Sigmoid colon (tissue), 7 donors: ENCODE data around the gene NDST1. TPM values are rescaled to one million over a fixed set of nuclear protein-coding genes. Genes with fewer than 3 reads are reported as not detected.

Experiments used
- DNase-seq: peaks from one replicate; pipeline ENCODE4 v3.0.0-alpha.2; 2019
- H3K27ac ChIP-seq, 4 donors: fragments of 200-600 bp; sonication (generic); one replicate each; pipeline ENCODE4 v1.5.1; 2016 to 2019; ENCODE audit warnings: mild to moderate bottlenecking in 1 of 4
- H3K27me3 ChIP-seq, 3 donors: fragments of 200-600 bp; sonication (generic); one replicate each; pipeline ENCODE4 v1.5.1; 2019; ENCODE audit warnings: mild to moderate bottlenecking in 1 of 3
- H3K36me3 ChIP-seq, 4 donors: fragments of 200-600 bp; sonication (generic); one replicate each; pipeline ENCODE4 v1.5.1; 2016 to 2019
- H3K4me1 ChIP-seq, 4 donors: fragments of 200-600 bp; sonication (generic); one replicate each; pipeline ENCODE4 v1.5.1; 2017 to 2019
- H3K4me3 ChIP-seq, 4 donors: fragments of 200-600 bp; sonication (generic); one replicate each; pipeline ENCODE4 v1.5.1; 2017 to 2019; ENCODE audit warnings: mild to moderate bottlenecking in 2 of 4, moderate library complexity in 1 of 4
- H3K9me3 ChIP-seq, 4 donors: fragments of 200-600 bp in 3 of 4; sonication (generic) in 3 of 4; one replicate each; pipeline versions ENCODE4 v1.5.1 to v1.6.1; 2013 to 2019
- CTCF ChIP-seq, 4 experiments: fragments of 450-650 bp in 3 of 4; fragments of 200-600 bp in 1 of 4; IDR thresholded peaks; one replicate each; pipeline ENCODE4 v1.5.1; 2016 to 2019; ENCODE audit warnings: antibody characterized with exemption in 4 of 4, mild to moderate bottlenecking in 3 of 4, moderate library complexity in 2 of 4
- EP300 ChIP-seq, 4 donors: sonication (generic); formaldehyde crosslinking; IDR thresholded peaks; one replicate each; pipeline ENCODE4 v1.6.1; 2017; ENCODE audit warnings: antibody characterized with exemption in 4 of 4
- POLR2A ChIP-seq, 2 donors: fragments of 450-650 bp; IDR thresholded peaks; one replicate each; pipeline ENCODE4 v1.6.1; 2016; ENCODE audit warnings: antibody characterized with exemption in 2 of 2, mild to moderate bottlenecking in 2 of 2, moderate library complexity in 2 of 2
- POLR2AphosphoS5 ChIP-seq, 4 donors: sonication (generic); formaldehyde crosslinking; IDR thresholded peaks; one replicate each; pipeline ENCODE4 v1.6.1; 2017; ENCODE audit warnings: antibody characterized with exemption in 4 of 4
- WGBS, 2 donors: extraction: QIAGEN DNeasy Blood & Tissue Kit; methylation state at CpG; one replicate each; pipeline ENCODE4 v1.1.7; 2013; 5-methylcytosine and 5-hydroxymethylcytosine counted together
- intact Hi-C: fragments of 100-400 bp; cut with DNase I; formaldehyde crosslinking; loops from one replicate; pipeline ENCODE4 v1.15.1; 2023
- polyA plus RNA-seq, 3 donors: library from polyadenylated mRNA; stranded (reverse); fragments of 200-250 nt; gene quantifications; one replicate each; pipeline ENCODE4 v1.2.3, GENCODE V29; 2013
- total RNA-seq, 4 donors: library from RNA; depleted of rRNA; stranded (reverse); fragments of >200 nt; gene quantifications; one replicate each; pipeline ENCODE4 v1.1.0, GENCODE V29; 2016
- donor health status: healthy with polysubstance abuse.
- donor health status: Bipolar disorder and iron deficiency.
- donor health status: healthy.

The NDST1 gene
- total and polyA plus RNA-seq, 7 donors = 5.4 to 74.8 (median 39.4) TPM

DNA sequence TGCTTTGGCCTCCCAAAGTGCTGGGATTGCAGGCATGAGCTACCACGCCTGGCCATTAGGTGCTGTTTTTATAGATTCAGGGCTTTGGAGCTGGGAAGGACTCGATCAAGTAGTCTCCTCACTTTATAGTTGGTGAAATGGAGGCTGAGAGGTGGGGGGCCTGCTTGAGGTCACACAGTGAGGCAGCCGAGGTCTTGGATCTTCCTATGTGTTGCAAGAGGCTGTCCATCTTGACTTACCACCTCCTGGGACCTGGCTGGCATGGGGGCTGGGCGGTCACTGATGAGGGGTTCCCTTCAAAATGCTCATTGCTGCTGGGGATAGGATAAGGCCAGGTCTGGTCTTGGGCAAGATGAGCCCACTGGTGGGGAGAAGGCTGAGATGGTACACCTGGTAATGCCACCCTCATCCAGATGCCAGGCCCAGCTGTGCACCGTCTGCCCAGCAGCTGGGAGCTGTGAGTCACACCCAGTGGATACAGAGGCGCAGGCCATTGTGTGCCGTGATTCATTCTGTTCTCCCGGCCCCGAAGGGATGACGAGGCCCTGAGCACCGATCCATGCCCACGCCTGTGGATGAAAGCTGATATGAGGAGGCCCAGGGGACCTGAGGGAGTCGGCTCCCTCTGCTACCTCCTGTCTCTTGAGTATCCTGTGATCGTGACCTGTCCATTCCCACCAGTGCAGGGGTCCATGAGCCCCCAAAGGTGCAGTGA lies 10.5 kb upstream of the NDST1 start:
- Histone ChIP-seq H3K27ac (peak overlapping the region; percentile 58 to 78 (median 72)), H3K36me3 (no peaks in the 10 kb centered on the region), H3K4me1 (peaks cover 0 to 82% (median 72%) of the 10 kb centered on the region in 4 donors), H3K27me3 (no peaks in the 10 kb centered on the region), H3K9me3 (no peaks in the 10 kb centered on the region), H3K4me3 (no peak overlapping the region)
- no peak for TF ChIP-seq CTCF (IDR thresholded peaks at IDR 0.05)
- peak in 3 of 4 donors; percentile 49 to 74 (median 50) for TF ChIP-seq POLR2AphosphoS5 (IDR thresholded peaks at IDR 0.05)
- no peak for TF ChIP-seq POLR2A (IDR thresholded peaks at IDR 0.05)
- TF ChIP-seq EP300 (IDR thresholded peaks at IDR 0.05) = no peak
- DNase-seq = peak; percentile 87
- intact Hi-C loops = no loop called here
- 72 to 78% methylated on average over 14 of the region's 14 CpGs for WGBS, 2 donors

- DNase-seq = no peak
- TF ChIP-seq CTCF (IDR thresholded peaks at IDR 0.05) (no peak), EP300 (IDR thresholded peaks at IDR 0.05) (no peak), POLR2AphosphoS5 (IDR thresholded peaks at IDR 0.05) (no peak), POLR2A (IDR thresholded peaks at IDR 0.05) (no peak)
- intact Hi-C loops = no loop called here
- peaks cover 0 to 81% (median 72%) of the 10 kb centered on the region in 4 donors for H3K4me1 ChIP-seq
- H3K9me3 ChIP-seq = no peaks in the 10 kb centered on the region
- H3K4me3 ChIP-seq = no peak overlapping the region
- peak overlapping the region; percentile 58 to 78 (median 72) for H3K27ac ChIP-seq
- WGBS, 2 donors = 86 to 88% methylated on average over 5 of the region's 5 CpGs
- no peaks in the 10 kb centered on the region for H3K36me3 ChIP-seq
- no peaks in the 10 kb centered on the region for H3K27me3 ChIP-seq
Measured at GRCh38 chr5:150497989-150498317, 10.0 kb upstream of the NDST1 start.

DNA sequence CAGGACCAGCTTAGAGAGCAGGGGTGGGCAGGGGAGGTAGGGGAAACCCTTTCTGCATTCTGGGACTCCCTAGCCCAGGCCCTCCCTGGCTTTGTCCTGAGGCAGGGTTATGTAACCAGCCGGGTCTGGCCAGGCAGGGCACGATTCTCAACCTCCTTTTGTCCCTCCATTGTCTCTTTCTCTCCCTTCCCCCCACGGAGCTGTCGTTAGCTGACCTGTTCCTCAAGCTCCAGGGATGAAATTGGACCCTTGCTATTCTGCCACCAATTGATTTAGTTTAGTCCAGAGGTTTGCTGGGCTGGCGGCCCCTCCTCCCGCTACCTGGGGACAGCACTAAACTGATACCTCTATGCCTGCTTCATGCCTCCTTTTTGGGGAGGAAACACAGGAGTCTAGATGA lies 9.4 kb upstream of the NDST1 start:
- Histone ChIP-seq H3K27me3 (no peaks in the 10 kb centered on the region), H3K9me3 (no peaks in the 10 kb centered on the region), H3K27ac (peak overlapping the region; percentile 58 to 78 (median 72)), H3K4me3 (no peak overlapping the region), H3K4me1 (peaks cover 0 to 80% (median 74%) of the 10 kb centered on the region in 4 donors), H3K36me3 (no peaks in the 10 kb centered on the region)
- intact Hi-C loops = no loop called here
- TF ChIP-seq POLR2AphosphoS5 (IDR thresholded peaks at IDR 0.05) (no peak), POLR2A (IDR thresholded peaks at IDR 0.05) (no peak), CTCF (IDR thresholded peaks at IDR 0.05) (no peak), EP300 (IDR thresholded peaks at IDR 0.05) (no peak)
- no peak for DNase-seq
- WGBS, 2 donors = 79 to 84% methylated on average over 6 of the region's 6 CpGs

- intact Hi-C loops = no loop called here
- no peaks in the 10 kb centered on the region for H3K27me3 ChIP-seq
- peaks cover 0 to 82% (median 77%) of the 10 kb centered on the region in 4 donors for H3K4me1 ChIP-seq
- no peaks in the 10 kb centered on the region for H3K36me3 ChIP-seq
- peak overlapping the region; percentile 58 to 78 (median 72) for H3K27ac ChIP-seq
- no peak overlapping the region for H3K4me3 ChIP-seq
- no peaks in the 10 kb centered on the region for H3K9me3 ChIP-seq
- DNase-seq = no peak
- TF ChIP-seq POLR2AphosphoS5 (IDR thresholded peaks at IDR 0.05) = no peak
- TF ChIP-seq POLR2A (IDR thresholded peaks at IDR 0.05) = no peak
- TF ChIP-seq CTCF (IDR thresholded peaks at IDR 0.05) = no peak
- no peak for TF ChIP-seq EP300 (IDR thresholded peaks at IDR 0.05)
Measured at GRCh38 chr5:150498971-150499370, 9.0 kb upstream of the NDST1 start.
